H9 (cell line): ENCODE measurements around the gene VASN. TPM values are rescaled to one million over a fixed set of nuclear protein-coding genes. Genes with fewer than 3 reads are reported as not detected.
A peak's percentile ranks its signal among the peaks of the same experiment; 100 is the strongest.
"Not testable (repeated sequence)": the region's sequence is repeated elsewhere in the genome, so short reads cannot be mapped to it uniquely, and the experiment has no call there.

Source experiments
- DNase-seq: peaks from one replicate; pipeline ENCODE4 v3.0.0-alpha.2; 2017
- H2AFZ ChIP-seq: one replicate; pipeline ENCODE4 v1.6.1; 2013; ENCODE audit warnings: mild to moderate bottlenecking, low read length, control low read depth, moderate library complexity
- H2AK5ac ChIP-seq: 2 replicates; pipeline ENCODE4 v1.6.1; 2013; ENCODE audit warnings: low read length, control low read depth, mixed read lengths; ENCODE audit not compliant: insufficient read length
- H2BK120ac ChIP-seq: one replicate; pipeline ENCODE4 v1.6.1; 2013; ENCODE audit warnings: low read depth, mild to moderate bottlenecking, low read length, control low read depth, inconsistent platforms; ENCODE audit not compliant: poor library complexity, severe bottlenecking
- H2BK12ac ChIP-seq: 2 replicates; pipeline ENCODE4 v1.6.1; 2013; ENCODE audit warnings: low read length, control low read depth, mixed read lengths, low read depth; ENCODE audit not compliant: insufficient read length
- H2BK15ac ChIP-seq: 2 replicates; pipeline ENCODE4 v1.6.1; 2013; ENCODE audit warnings: low read depth, low read length, control low read depth
- H2BK20ac ChIP-seq: one replicate; pipeline ENCODE4 v1.6.1; 2013; ENCODE audit warnings: low read depth, mild to moderate bottlenecking, low read length, control low read depth, inconsistent platforms; ENCODE audit not compliant: poor library complexity, severe bottlenecking
- H2BK5ac ChIP-seq: 2 replicates; pipeline ENCODE4 v1.6.1; 2013; ENCODE audit warnings: low read length, control low read depth, mixed read lengths; ENCODE audit not compliant: insufficient read length
- H3K14ac ChIP-seq: 2 replicates; pipeline ENCODE4 v1.6.1; 2013; ENCODE audit warnings: low read length, control low read depth; ENCODE audit not compliant: insufficient read depth
- H3K18ac ChIP-seq: 2 replicates; pipeline ENCODE4 v1.6.1; 2013; ENCODE audit warnings: low read depth, mild to moderate bottlenecking, mixed read lengths, low read length, control low read depth; ENCODE audit not compliant: insufficient read length
- H3K23ac ChIP-seq: 2 replicates; pipeline ENCODE4 v1.6.1; 2013; ENCODE audit warnings: low read length, control low read depth, mixed read lengths, low read depth; ENCODE audit not compliant: insufficient read length
- H3K23me2 ChIP-seq: 2 replicates; pipeline ENCODE4 v1.6.1; 2013; ENCODE audit warnings: low read depth, mild to moderate bottlenecking, mixed read lengths, low read length, control low read depth; ENCODE audit not compliant: insufficient read length, poor library complexity, severe bottlenecking
- H3K27ac ChIP-seq: 2 replicates; pipeline ENCODE4 v1.5.1; 2013; ENCODE audit warnings: low read length, control low read depth, mixed read lengths, low read depth; ENCODE audit not compliant: insufficient read length
- H3K27me3 ChIP-seq: 2 replicates; pipeline ENCODE4 v1.6.1; 2013; ENCODE audit warnings: low read length, control low read depth, inconsistent platforms; ENCODE audit not compliant: insufficient read depth
- H3K4ac ChIP-seq: 2 replicates; pipeline ENCODE4 v1.6.1; 2013; ENCODE audit warnings: low read depth, mild to moderate bottlenecking, control low read depth, inconsistent platforms, low read length, moderate library complexity
- H3K4me1 ChIP-seq: 2 replicates; pipeline ENCODE4 v1.6.1; 2013; ENCODE audit warnings: low read length, control low read depth, inconsistent platforms; ENCODE audit not compliant: insufficient read depth
- H3K4me2 ChIP-seq: 2 replicates; pipeline ENCODE4 v1.6.1; 2013; ENCODE audit warnings: low read length, control low read depth, mixed read lengths; ENCODE audit not compliant: insufficient read length, insufficient read depth
- H3K56ac ChIP-seq: 2 replicates; pipeline ENCODE4 v1.6.1; 2013; ENCODE audit warnings: low read depth, mild to moderate bottlenecking, mixed read lengths, low read length, control low read depth; ENCODE audit not compliant: insufficient read length
- H3K79me1 ChIP-seq: 2 replicates; pipeline ENCODE4 v1.6.1; 2013; ENCODE audit warnings: low read depth, mild to moderate bottlenecking, moderate library complexity, low read length, control low read depth, inconsistent platforms; ENCODE audit not compliant: insufficient read depth, poor library complexity, severe bottlenecking
- H3K79me2 ChIP-seq: 2 replicates; pipeline ENCODE4 v1.6.1; 2013; ENCODE audit warnings: low read length, control low read depth, inconsistent platforms; ENCODE audit not compliant: insufficient read depth
- H3K9ac ChIP-seq: 2 replicates; pipeline ENCODE4 v1.6.1; 2013; ENCODE audit warnings: low read length, control low read depth, mixed read lengths; ENCODE audit not compliant: insufficient read length; ENCODE audit errors: extremely low read depth
- H3K9me3 ChIP-seq: one replicate; pipeline ENCODE4 v1.6.1; 2013; ENCODE audit warnings: low read depth, low read length, inconsistent platforms; ENCODE audit not compliant: control insufficient read depth
- H3T11ph ChIP-seq: one replicate; pipeline ENCODE4 v1.6.1; 2013; ENCODE audit warnings: mild to moderate bottlenecking, low read length, control low read depth, inconsistent platforms
- H4K20me1 ChIP-seq: one replicate; pipeline ENCODE4 v1.6.1; 2013; ENCODE audit not compliant: control insufficient read depth, insufficient read length, insufficient read depth
- H4K5ac ChIP-seq: 2 replicates; pipeline ENCODE4 v1.6.1; 2013; ENCODE audit warnings: low read depth, mild to moderate bottlenecking, mixed read lengths, low read length, control low read depth; ENCODE audit not compliant: insufficient read length
- H4K8ac ChIP-seq: replicated peaks from 2 replicates; pipeline ENCODE4 v1.6.1; 2013; ENCODE audit warnings: low read length, control low read depth, mixed read lengths, low read depth; ENCODE audit not compliant: insufficient read length
- H4K91ac ChIP-seq: 2 replicates; pipeline ENCODE4 v1.6.1; 2013; ENCODE audit warnings: low read depth, mild to moderate bottlenecking, moderate library complexity, mixed read lengths, low read length, control low read depth; ENCODE audit not compliant: insufficient read length
- H3K27ac Mint-ChIP-seq, 3 experiments: 2 replicates in 2 of 3; 3 replicates in 1 of 3; pipeline ENCODE4 v1.8.0; 2020 to 2021; ENCODE audit warnings: mixed read lengths in 3 of 3, mild to moderate bottlenecking in 1 of 3, moderate library complexity in 1 of 3
- H3K27me3 Mint-ChIP-seq: 2 replicates; pipeline ENCODE4 v1.8.0; 2021; ENCODE audit warnings: low read depth, mild to moderate bottlenecking, moderate library complexity, mixed read lengths
- H3K36me3 Mint-ChIP-seq, 3 experiments: 2 replicates in 2 of 3; 3 replicates in 1 of 3; pipeline ENCODE4 v1.8.0; 2020 to 2021; ENCODE audit warnings: low read depth in 3 of 3, mixed read lengths in 3 of 3; ENCODE audit not compliant: insufficient read depth in 1 of 3
- H3K4me1 Mint-ChIP-seq, 2 experiments: 2 replicates each; pipeline ENCODE4 v1.8.0; 2020; ENCODE audit warnings: mixed read lengths in 2 of 2
- H3K4me3 Mint-ChIP-seq, 2 experiments: 2 replicates in 1 of 2; 3 replicates in 1 of 2; pipeline ENCODE4 v1.8.0; 2020 to 2021; ENCODE audit warnings: mild to moderate bottlenecking in 2 of 2, mixed read lengths in 2 of 2, moderate library complexity in 1 of 2
- H3K9me3 Mint-ChIP-seq, 2 experiments: 2 replicates in 1 of 2; 3 replicates in 1 of 2; pipeline ENCODE4 v1.8.0; 2020; ENCODE audit warnings: mild to moderate bottlenecking in 2 of 2, mixed read lengths in 2 of 2, moderate library complexity in 1 of 2
- CTCF ChIP-seq: fragments of 200-600 bp; sonication (generic); conservative IDR thresholded peaks from 3 replicates; pipeline ENCODE4 v1.8.0; 2021; ENCODE audit warnings: antibody characterized with exemption, mild to moderate bottlenecking
- WGBS: extraction: QIAGEN DNeasy Blood & Tissue Kit; methylation state at CpG from one replicate; pipeline ENCODE4 v1.1.7; 2013; ENCODE audit warnings: missing lambda C conversion rate, low lambda C conversion rate, mixed read lengths; ENCODE audit not compliant: insufficient read length; ENCODE audit errors: extremely low coverage; 5-methylcytosine and 5-hydroxymethylcytosine counted together
- total RNA-seq: library from RNA; stranded (reverse); gene quantifications from 2 replicates; pipeline ENCODE4 v1.2.1, GENCODE V29; 2021

Gene VASN
- total RNA-seq, 1 experiment from 2014 or later, result 11.0 TPM

GRCh38 chr16:4342866-4343744, 28.5 kb upstream of the VASN start:
- H3K14ac ChIP-seq, result no peak overlapping the region
- no peak overlapping the region for H3K4ac ChIP-seq
- no peak overlapping the region for H2BK120ac ChIP-seq
- no peak overlapping the region for H3K4me2 ChIP-seq
- no peak overlapping the region for H3K23ac ChIP-seq
- H3K79me2 ChIP-seq, result peaks cover 3% of the 10 kb centered on the region; the same call in 1 of the 2 replicates
- H2BK5ac ChIP-seq, result no peak overlapping the region
- no peak overlapping the region for H4K91ac ChIP-seq
- H3K27me3 Mint-ChIP-seq, result peaks cover 4% of the 10 kb centered on the region
- no peaks in the 10 kb centered on the region for H3K4me1 ChIP-seq
- H3K79me1 ChIP-seq, result no peaks in the 10 kb centered on the region
- no peak overlapping the region; a peak in 1 of 7 replicates for H3K27ac Mint-ChIP-seq
- no peak overlapping the region for H2BK15ac ChIP-seq
- H3K23me2 ChIP-seq, result no peaks in the 10 kb centered on the region
- H2AK5ac ChIP-seq, result no peak overlapping the region
- peaks cover 28 to 44% (median 30%) of the 10 kb centered on the region in 3 experiments for H3K36me3 Mint-ChIP-seq
- no peak overlapping the region for H4K8ac ChIP-seq
- DNase-seq, result no peak
- TF ChIP-seq CTCF, result no peak
- no CpG with 5 or more reads among the region's 21 CpGs for WGBS
- H3K56ac ChIP-seq, result no peak overlapping the region
- no peak overlapping the region for H3K18ac ChIP-seq
- H3K27ac ChIP-seq, result no peak overlapping the region
- no peaks in the 10 kb centered on the region for H3K4me1 Mint-ChIP-seq
- no peaks in the 10 kb centered on the region for H3K27me3 ChIP-seq
- H2BK12ac ChIP-seq, result no peak overlapping the region
- H3K9ac ChIP-seq, result no peak overlapping the region
- H4K5ac ChIP-seq, result no peak overlapping the region
- H2BK20ac ChIP-seq, result no peak overlapping the region
- no peaks in the 10 kb centered on the region for H4K20me1 ChIP-seq
- peaks cover 18% of the 10 kb centered on the region in 2 experiments for H3K9me3 Mint-ChIP-seq
- H3T11ph ChIP-seq, result no peak overlapping the region
- no peaks in the 10 kb centered on the region for H3K9me3 ChIP-seq
- H2AFZ ChIP-seq, result no peak overlapping the region
- no peak overlapping the region for H3K4me3 Mint-ChIP-seq

- not testable (repeated sequence) for H4K8ac ChIP-seq, H3K9me3 ChIP-seq, H2AK5ac ChIP-seq, H3K4me1 ChIP-seq, H3K56ac ChIP-seq, H4K91ac ChIP-seq, H3K79me1 ChIP-seq, H3K27ac ChIP-seq, H4K5ac ChIP-seq, H3K79me2 ChIP-seq, H4K20me1 ChIP-seq, H2BK15ac ChIP-seq, H3K27me3 ChIP-seq, H3K14ac ChIP-seq, H2BK12ac ChIP-seq, H3K27me3 Mint-ChIP-seq, H3K9ac ChIP-seq, H3K4me3 Mint-ChIP-seq, H3K18ac ChIP-seq, H3K23me2 ChIP-seq, H2AFZ ChIP-seq, H2BK5ac ChIP-seq, H3K4me2 ChIP-seq, H2BK20ac ChIP-seq, H3K4ac ChIP-seq, H2BK120ac ChIP-seq, H3T11ph ChIP-seq, H3K4me1 Mint-ChIP-seq, DNase-seq, H3K23ac ChIP-seq
- 82% methylated on average over 1 of the region's 10 CpGs for WGBS
- Mint-ChIP-seq H3K27ac (peak overlapping the region in 1 of 3 experiments; percentile 55; a peak in 2 of 7 replicates), H3K9me3 (peaks cover 18% of the 10 kb centered on the region in 2 experiments), H3K36me3 (peaks cover 30 to 44% (median 33%) of the 10 kb centered on the region in 3 experiments)
These were observed 27.2 kb upstream of the VASN start for GRCh38 chr16:4344300-4344982.
